Transverse colon (tissue), 3 donors: ENCODE measurements around the gene CDH13.

ENCODE experiments used
- CTCF ChIP-seq, 5 experiments: fragments of 200-600 bp in 3 of 5; fragments of 450-650 bp in 2 of 5; sonication (generic) in 3 of 5; IDR thresholded peaks; 1 replicate in 2 of 5; 2 replicates in 3 of 5; pipeline ENCODE4 v1.5.1; 2016 to 2017; ENCODE audit warnings: antibody characterized with exemption in 5 of 5, inconsistent platforms in 3 of 5, mild to moderate bottlenecking in 2 of 5, moderate library complexity in 1 of 5
- POLR2A ChIP-seq: fragments of 450-650 bp; IDR thresholded peaks from one replicate; pipeline ENCODE4 v1.6.1; 2016; ENCODE audit warnings: antibody characterized with exemption, mild to moderate bottlenecking, moderate library complexity

GRCh38 chr16:83785455-83785854, 1158.7 kb downstream of the CDH13 start:
- no peak for TF ChIP-seq CTCF (IDR thresholded peaks at IDR 0.05)
- no peak for TF ChIP-seq POLR2A
